ENCODE results near the gene RFX3.

Gene RFX3

GRCh38 chr9:3179711-3180110 lies 346.1 kb downstream of the RFX3 start:
- TF ChIP-seq ZNF366 (tag by site-specific recombination; conservative IDR thresholded peaks at IDR 0.05) (no peak), KLF10 (tag by site-specific recombination; IDR thresholded peaks at IDR 0.05) (no peak), PRDM10 (tag by site-specific recombination; IDR thresholded peaks at IDR 0.05) (no peak), ZBTB17 (tag by site-specific recombination; IDR thresholded peaks at IDR 0.05) (no peak), ZNF26 (tag by site-specific recombination; IDR thresholded peaks at IDR 0.05) (no peak), ZBTB1 (tag by site-specific recombination; IDR thresholded peaks at IDR 0.05) (no peak), ZNF692 (tag by site-specific recombination; IDR thresholded peaks at IDR 0.05) (no peak), ZNF621 (tag by site-specific recombination; IDR thresholded peaks at IDR 0.05) (no peak), ZNF175 (tag by site-specific recombination; IDR thresholded peaks at IDR 0.05) (no peak), GLI4 (tag by site-specific recombination; IDR thresholded peaks at IDR 0.05) (no peak), ZNF514 (tag by site-specific recombination; IDR thresholded peaks at IDR 0.05) (no peak), IKZF3 (tag by site-specific recombination; IDR thresholded peaks at IDR 0.05) (no peak), CTCF (tag by site-specific recombination; IDR thresholded peaks at IDR 0.05) (no peak), ZNF221 (tag by site-specific recombination; IDR thresholded peaks at IDR 0.05; ENCODE audit: borderline replicate concordance) (no peak), ZBTB7A (tag by site-specific recombination; IDR thresholded peaks at IDR 0.05; ENCODE audit: low read depth) (no peak), ZNF623 (tag by site-specific recombination; IDR thresholded peaks at IDR 0.05) (no peak), ZBTB10 (tag by site-specific recombination; IDR thresholded peaks at IDR 0.05) (no peak), ZNF830 (tag by site-specific recombination; IDR thresholded peaks at IDR 0.05; ENCODE audit: low read depth) (no peak), ZNF2 (tag by site-specific recombination; IDR thresholded peaks at IDR 0.05) (no peak), ZNF544 (tag by site-specific recombination; IDR thresholded peaks at IDR 0.05) (no peak)
- no peak overlapping the region for H3K27ac ChIP-seq (ENCODE audit: extremely low read depth, low read depth, low read length)
- H3K4me1 ChIP-seq (ENCODE audit: control insufficient read depth, insufficient read depth, low read length) = no peaks in the 10 kb centered on the region
- H3K9me3 ChIP-seq (ENCODE audit: control insufficient read depth, insufficient read depth, low read depth, low read length) = no peaks in the 10 kb centered on the region
- no peaks in the 10 kb centered on the region for H3K36me3 ChIP-seq (ENCODE audit: control insufficient read depth in 2 of 2, insufficient read depth in 1 of 2, low read length in 2 of 2)
- H3K4me3 ChIP-seq (ENCODE audit: low read depth, low read length) = no peak overlapping the region
- POLR2A ChIA-PET = no interaction called here
- CTCF ChIA-PET = interaction anchor here (0.6 to 5.8 kb wide), 9 partner anchors 14 to 471 kb away, joined by 3 to 82 read pairs (median 4); no protein-coding TSS in a partner anchor
